ENCODE data around the gene DENND5A. TPM values are rescaled to one million over a fixed set of nuclear protein-coding genes. Genes with fewer than 3 reads are reported as not detected.

The DENND5A gene
- total and polyA plus RNA-seq, 3 donors from 2014 or later: 51.2 to 88.8 (median 73.6) TPM

- 68 to 70% methylated on average over 18 of the region's 18 CpGs for WGBS, 2 donors
- Histone ChIP-seq H3K9me3 (no peaks in the 10 kb centered on the region), H3K36me3 (ENCODE audit: low read depth, missing control alignments) (no peaks in the 10 kb centered on the region), H3K27me3 (no peaks in the 10 kb centered on the region), H3K27ac (peak overlapping the region in 1 of 2 donors; percentile 25), H3K4me3 (no peak overlapping the region), H3K4me1 (peaks cover 15% of the 10 kb centered on the region)
- no peak for TF ChIP-seq POLR2A (IDR thresholded peaks at IDR 0.05)
- TF ChIP-seq, protein P1, sequence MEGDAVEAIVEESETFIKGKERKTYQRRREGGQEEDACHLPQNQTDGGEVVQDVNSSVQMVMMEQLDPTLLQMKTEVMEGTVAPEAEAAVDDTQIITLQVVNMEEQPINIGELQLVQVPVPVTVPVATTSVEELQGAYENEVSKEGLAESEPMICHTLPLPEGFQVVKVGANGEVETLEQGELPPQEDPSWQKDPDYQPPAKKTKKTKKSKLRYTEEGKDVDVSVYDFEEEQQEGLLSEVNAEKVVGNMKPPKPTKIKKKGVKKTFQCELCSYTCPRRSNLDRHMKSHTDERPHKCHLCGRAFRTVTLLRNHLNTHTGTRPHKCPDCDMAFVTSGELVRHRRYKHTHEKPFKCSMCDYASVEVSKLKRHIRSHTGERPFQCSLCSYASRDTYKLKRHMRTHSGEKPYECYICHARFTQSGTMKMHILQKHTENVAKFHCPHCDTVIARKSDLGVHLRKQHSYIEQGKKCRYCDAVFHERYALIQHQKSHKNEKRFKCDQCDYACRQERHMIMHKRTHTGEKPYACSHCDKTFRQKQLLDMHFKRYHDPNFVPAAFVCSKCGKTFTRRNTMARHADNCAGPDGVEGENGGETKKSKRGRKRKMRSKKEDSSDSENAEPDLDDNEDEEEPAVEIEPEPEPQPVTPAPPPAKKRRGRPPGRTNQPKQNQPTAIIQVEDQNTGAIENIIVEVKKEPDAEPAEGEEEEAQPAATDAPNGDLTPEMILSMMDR (IDR thresholded peaks at IDR 0.05): no peak
- no peak for DNase-seq
- intact Hi-C loops (cut with DNase I; ENCODE audit: low total_unique reads): loop anchor here (5.0 kb wide), 1 partner anchor 122 kb away; no protein-coding TSS in a partner anchor
Observed at GRCh38 chr11:9138612-9139579, 126.3 kb downstream of the DENND5A start.

DNA sequence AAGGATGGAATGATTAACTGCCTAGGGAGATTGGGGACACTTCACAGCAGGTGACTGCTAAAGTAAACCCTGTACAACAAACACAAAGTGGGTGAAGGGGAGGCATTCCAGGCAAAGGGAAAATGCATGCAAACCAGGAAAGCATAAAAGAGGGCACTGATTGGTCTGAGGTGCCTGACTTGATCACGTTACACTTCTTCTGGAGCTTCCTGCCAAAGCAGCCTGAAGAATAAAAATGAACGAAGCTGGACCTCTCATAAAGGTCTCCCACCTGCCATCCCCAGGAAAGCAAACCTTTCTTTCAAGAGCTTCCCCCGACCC is 127.1 kb downstream of the DENND5A start:
- H3K36me3 ChIP-seq (ENCODE audit: low read depth, missing control alignments): no peaks in the 10 kb centered on the region
- no peak overlapping the region for H3K27ac ChIP-seq
- no peak for TF ChIP-seq POLR2A (IDR thresholded peaks at IDR 0.05)
- TF ChIP-seq, protein P1 (IDR thresholded peaks at IDR 0.05): no peak
- WGBS, 2 donors: 82 to 84% methylated on average over 3 of the region's 3 CpGs
- H3K9me3 ChIP-seq: no peaks in the 10 kb centered on the region
- no peaks in the 10 kb centered on the region for H3K27me3 ChIP-seq
- peaks cover 15% of the 10 kb centered on the region for H3K4me1 ChIP-seq
- intact Hi-C loops (cut with DNase I; ENCODE audit: low total_unique reads): loop anchor here (5.0 kb wide), 1 partner anchor 121 kb away; no protein-coding TSS in a partner anchor
- H3K4me3 ChIP-seq: no peak overlapping the region
- DNase-seq: no peak

GRCh38 chr11:9137293-9138132 is 127.6 kb downstream of the DENND5A start:
- WGBS, 2 donors: 29 to 31% methylated on average over 10 of the region's 10 CpGs

GRCh38 chr11:9136741-9137140 is 128.4 kb downstream of the DENND5A start:
- H3K36me3 ChIP-seq (ENCODE audit: low read depth, missing control alignments): no peaks in the 10 kb centered on the region
- intact Hi-C loops (cut with DNase I; ENCODE audit: low total_unique reads): loop anchor here (5.0 kb wide), 1 partner anchor 119 kb away; no protein-coding TSS in a partner anchor
- DNase-seq: no peak
- peaks cover 15% of the 10 kb centered on the region for H3K4me1 ChIP-seq
- no peak overlapping the region for H3K4me3 ChIP-seq
- WGBS, 2 donors: 91 to 97% methylated on average over 2 of the region's 2 CpGs
- H3K9me3 ChIP-seq: no peaks in the 10 kb centered on the region
- no peak overlapping the region for H3K27ac ChIP-seq
- no peaks in the 10 kb centered on the region for H3K27me3 ChIP-seq
- TF ChIP-seq POLR2A (IDR thresholded peaks at IDR 0.05): no peak
- TF ChIP-seq, protein P1 (IDR thresholded peaks at IDR 0.05): no peak

More at GRCh38 chr11:9137293-9138132, 127.6 kb downstream of the DENND5A start:
- Histone ChIP-seq H3K4me1 (peaks cover 15% of the 10 kb centered on the region), H3K9me3 (no peaks in the 10 kb centered on the region), H3K27me3 (no peaks in the 10 kb centered on the region), H3K4me3 (no peak overlapping the region), H3K27ac (no peak overlapping the region), H3K36me3 (ENCODE audit: low read depth, missing control alignments) (no peaks in the 10 kb centered on the region)
- TF ChIP-seq POLR2A (IDR thresholded peaks at IDR 0.05): no peak
- TF ChIP-seq, protein P1 (IDR thresholded peaks at IDR 0.05): peak; percentile 72 to 90 (median 75)
- intact Hi-C loops (cut with DNase I; ENCODE audit: low total_unique reads): loop anchor here (5.0 kb wide), 1 partner anchor 120 kb away; no protein-coding TSS in a partner anchor
- DNase-seq: peak; percentile 83
